K562 (cell line): ENCODE data around the gene UTS2R. TPM values are rescaled to one million over a fixed set of nuclear protein-coding genes. Genes with fewer than 3 reads are reported as not detected.

Source experiments
- ARID3B ChIP-seq: fragments of 250-450 bp; sonication (Bioruptor Pico); IDR thresholded peaks from 2 replicates; pipeline ENCODE4 v1.4.0; 2020; ENCODE audit warnings: borderline replicate concordance
- ARID4B ChIP-seq: sonication (generic); formaldehyde crosslinking; IDR thresholded peaks from 2 replicates; pipeline ENCODE4 v1.8.0; 2022; ENCODE audit warnings: mild to moderate bottlenecking, missing genetic modification reagents
- CBFB ChIP-seq: sonication (generic); formaldehyde crosslinking; IDR thresholded peaks from 2 replicates; pipeline ENCODE4 v1.4.0; 2020; ENCODE audit warnings: mild to moderate bottlenecking, missing genetic modification reagents
- FIP1L1 ChIP-seq: fragments of 200-400 bp; formaldehyde crosslinking; IDR thresholded peaks from 2 replicates; pipeline ENCODE4 v1.6.1; 2018; ENCODE audit warnings: mild to moderate bottlenecking, low read depth, low read length; ENCODE audit not compliant: poor library complexity, severe bottlenecking
- FOS ChIP-seq: IDR thresholded peaks from 3 replicates; pipeline ENCODE4 v1.6.1; 2011; ENCODE audit not compliant: insufficient read length; ENCODE audit errors: extremely low read depth
- KLF1 ChIP-seq: fragments of 450-650 bp; IDR thresholded peaks from 2 replicates; pipeline ENCODE4 v1.6.1; 2016; ENCODE audit warnings: missing genetic modification characterization, missing compliant biosample characterization
- NR2C1 ChIP-seq, 2 experiments: fragments of 450-650 bp; IDR thresholded peaks; 2 replicates each; pipeline ENCODE4 v1.6.1; 2017; ENCODE audit warnings: mild to moderate bottlenecking in 2 of 2, antibody characterized with exemption in 1 of 2, inconsistent platforms in 1 of 2, missing compliant biosample characterization in 1 of 2, missing genetic modification characterization in 1 of 2
- PML ChIP-seq: IDR thresholded peaks from 2 replicates; pipeline ENCODE4 v1.6.1; 2012; ENCODE audit warnings: low read length, inconsistent platforms
- ZBTB11 ChIP-seq, 3 experiments: fragments of 200-800 bp in 1 of 3; fragments of 250-450 bp in 1 of 3; fragments of 450-650 bp in 1 of 3; sonication (Bioruptor Pico) in 1 of 3; sonication (Bioruptor generic) in 1 of 3; formaldehyde crosslinking in 1 of 3; IDR thresholded peaks; 2 replicates each; pipeline versions ENCODE4 v1.6.1 to v1.8.0; 2016 to 2022; ENCODE audit warnings: mild to moderate bottlenecking in 2 of 3, missing genetic modification characterization in 2 of 3, missing compliant biosample characterization in 1 of 3, moderate library complexity in 1 of 3
- ZBTB12 ChIP-seq: fragments of 250-450 bp; sonication (Bioruptor Pico); IDR thresholded peaks from 2 replicates; pipeline ENCODE4 v1.4.0; 2020
- ZKSCAN3 ChIP-seq: fragments of 250-450 bp; sonication (Bioruptor Pico); IDR thresholded peaks from 2 replicates; pipeline ENCODE4 v1.4.0; 2020
- ZNF197 ChIP-seq: fragments of 200-800 bp; sonication (Bioruptor generic); IDR thresholded peaks from 2 replicates; pipeline ENCODE4 v1.6.1; 2016; ENCODE audit warnings: low read depth, missing genetic modification characterization, missing compliant biosample characterization
- ZSCAN29 ChIP-seq: fragments of 450-650 bp; IDR thresholded peaks from 2 replicates; pipeline ENCODE4 v1.6.1; 2017
- polyA plus RNA-seq, 8 experiments: library from polyadenylated mRNA; depleted of rRNA in 4 of 8; stranded (reverse) in 5 of 8; unstranded in 3 of 8; fragments of >200 nt; fragmentation: Nextera tagmentation in 2 of 8; fragmentation: Illumina TruSeq in 1 of 8; extraction: Ambion mirVana in 2 of 8; extraction: Trizol in 1 of 8; gene quantifications; 2 replicates each; pipeline versions ENCODE4 v1.2.1 to v1.2.3, GENCODE V29; 2011 to 2014; ENCODE audit warnings: inconsistent platforms in 1 of 8, missing spikeins in 1 of 8
- total RNA-seq, 7 experiments: library from RNA; depleted of rRNA in 6 of 7; stranded (reverse); fragments of >200 nt in 6 of 7; fragmentation: Illumina TruSeq in 2 of 7; extraction: Trizol in 2 of 7; gene quantifications; 2 replicates each; pipeline versions ENCODE4 v1.2.1 to v1.2.3, GENCODE V29; 2011 to 2021; ENCODE audit warnings: low replicate concordance in 1 of 7
- TF ChIP-seq, protein P1 (sequence below): fragments of 450-650 bp; conservative IDR thresholded peaks from 2 replicates; pipeline ENCODE4 v1.6.1; 2016; ENCODE audit warnings: missing genetic modification characterization, low read depth, mild to moderate bottlenecking, missing compliant biosample characterization, moderate library complexity

Gene UTS2R
- total and polyA plus RNA-seq, 9 of the 15 experiments (the other 6 are each of a cell fraction or from before 2014, with no cell fraction given), result 0.22 TPM; not detected in 8

- TF ChIP-seq ZBTB12 (CRISPR knock-in tag) (no peak), ZKSCAN3 (CRISPR knock-in tag) (no peak), ZSCAN29 (no peak), CBFB (CRISPR knock-in tag) (peak; percentile 96), ARID3B (no peak), ZNF197 (0 out of 2 replicates have a peak, but pooled peaks have one; percentile 41), ARID4B (CRISPR knock-in tag) (peak; percentile 98), PML (no peak), FOS (no peak), ZBTB11 (CRISPR knock-in tag; IDR thresholded peaks at IDR 0.05) (peak in 1 of 3 experiments; percentile 62; a peak in 2 of 6 replicates), KLF1 (tag) (no peak), FIP1L1 (peak; percentile 25), NR2C1 (IDR thresholded peaks at IDR 0.05) (no peak), NR2C1 (tag; IDR thresholded peaks at IDR 0.05) (peak; percentile 20; the same call in 1 of the 2 replicates)
- TF ChIP-seq, protein P1, sequence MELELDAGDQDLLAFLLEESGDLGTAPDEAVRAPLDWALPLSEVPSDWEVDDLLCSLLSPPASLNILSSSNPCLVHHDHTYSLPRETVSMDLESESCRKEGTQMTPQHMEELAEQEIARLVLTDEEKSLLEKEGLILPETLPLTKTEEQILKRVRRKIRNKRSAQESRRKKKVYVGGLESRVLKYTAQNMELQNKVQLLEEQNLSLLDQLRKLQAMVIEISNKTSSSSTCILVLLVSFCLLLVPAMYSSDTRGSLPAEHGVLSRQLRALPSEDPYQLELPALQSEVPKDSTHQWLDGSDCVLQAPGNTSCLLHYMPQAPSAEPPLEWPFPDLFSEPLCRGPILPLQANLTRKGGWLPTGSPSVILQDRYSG, result peak; percentile 60; the same call in 1 of the 2 replicates
These were observed 43.1 kb downstream of the UTS2R start (continued) for GRCh38 chr17:82414548-82415281.
